SU-DHL-6 (cell line): Measurements from ENCODE around the gene RABEPK.

Experiments
- CTCF ChIP-seq: fragments of 200-600 bp; sonication (generic); IDR thresholded peaks from one replicate; pipeline ENCODE4 v1.5.1; 2017; ENCODE audit warnings: antibody characterized with exemption, mild to moderate bottlenecking, low read length, moderate library complexity; ENCODE audit not compliant: insufficient read depth, poor library complexity, severe bottlenecking
- EZH2phosphoT487 ChIP-seq: fragments of 200-600 bp; sonication (generic), shearing (Covaris generic); conservative IDR thresholded peaks from 2 replicates; pipeline ENCODE4 v1.6.1; 2018; ENCODE audit warnings: mild to moderate bottlenecking, antibody characterized with exemption, low read length, moderate library complexity, mixed read lengths

DNA sequence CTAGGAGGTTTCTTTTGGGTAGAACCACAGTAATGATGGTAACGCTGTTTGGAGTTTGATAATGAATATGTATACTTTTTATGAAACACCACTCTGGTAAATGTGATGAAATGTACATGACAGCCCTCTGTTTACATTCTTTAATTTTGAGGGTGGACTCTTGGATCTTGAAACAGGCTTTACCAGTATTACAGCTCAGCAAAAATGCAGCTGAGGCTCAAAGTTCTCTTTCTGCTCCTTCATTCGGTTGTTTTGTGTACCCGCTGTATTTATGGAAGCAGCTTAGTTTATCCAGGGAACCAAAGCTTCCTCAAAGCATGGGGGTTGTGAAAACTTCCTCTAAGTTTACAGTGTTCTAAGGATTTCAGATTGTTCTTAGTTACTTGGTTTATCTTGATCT lies 72.4 kb downstream of the RABEPK start:
- TF ChIP-seq CTCF: no peak
- TF ChIP-seq EZH2phosphoT487: no peak
